ENCODE measurements around the gene OR9A4.

OR9A4 gene

GRCh38 chr7:141941075-141941474 is 24.9 kb downstream of the OR9A4 start:
- H3K9me2 ChIP-seq (replicated peaks; ENCODE audit: control insufficient read depth, low read length) = no peaks in the 10 kb centered on the region; the same call in 1 of the 2 replicates
- no peak for TF ChIP-seq EZH2phosphoT487 (IDR thresholded peaks at IDR 0.05; ENCODE audit: borderline replicate concordance, low read length)
- no peak for TF ChIP-seq CTCF (IDR thresholded peaks at IDR 0.05; ENCODE audit: low read depth, low read length, poor library complexity, severe bottlenecking)
- no peak overlapping the region for H3K27ac ChIP-seq (ENCODE audit: low read depth, low read length)
- no peaks in the 10 kb centered on the region for H3K36me3 ChIP-seq (ENCODE audit: control insufficient read depth, low read length)
- H3K27me3 ChIP-seq (ENCODE audit: control insufficient read depth, low read length) = no peaks in the 10 kb centered on the region
- H3K4me1 ChIP-seq (ENCODE audit: control insufficient read depth, low read length) = no peaks in the 10 kb centered on the region
- H3K4me3 ChIP-seq (ENCODE audit: low read length) = no peak overlapping the region
- no peaks in the 10 kb centered on the region for H3K79me2 ChIP-seq (ENCODE audit: control insufficient read depth, low read length)
- H3K4me2 ChIP-seq (ENCODE audit: low read length) = no peak overlapping the region
- no peaks in the 10 kb centered on the region for H4K20me1 ChIP-seq (ENCODE audit: control insufficient read depth, insufficient read depth, low read depth, low read length)
- no peaks in the 10 kb centered on the region for H3F3A ChIP-seq (ENCODE audit: control insufficient read depth, insufficient read depth)
- peaks cover 3% of the 10 kb centered on the region; the same call in 1 of the 2 replicates for H3K9me3 ChIP-seq (ENCODE audit: control insufficient read depth, insufficient read depth, low read length)

- no peaks in the 10 kb centered on the region for H3K27me3 ChIP-seq (ENCODE audit: control insufficient read depth, low read length)
- no peaks in the 10 kb centered on the region for H3K9me3 ChIP-seq (ENCODE audit: control insufficient read depth, insufficient read depth, low read length)
- no peaks in the 10 kb centered on the region for H3K4me1 ChIP-seq (ENCODE audit: control insufficient read depth, low read length)
- H3F3A ChIP-seq (ENCODE audit: control insufficient read depth, insufficient read depth) = no peaks in the 10 kb centered on the region
- no peaks in the 10 kb centered on the region for H3K79me2 ChIP-seq (ENCODE audit: control insufficient read depth, low read length)
- H4K20me1 ChIP-seq (ENCODE audit: control insufficient read depth, insufficient read depth, low read depth, low read length) = no peaks in the 10 kb centered on the region
- no peaks in the 10 kb centered on the region; the same call in 1 of the 2 replicates for H3K9me2 ChIP-seq (replicated peaks; ENCODE audit: control insufficient read depth, low read length)
- H3K27ac ChIP-seq (ENCODE audit: low read depth, low read length) = no peak overlapping the region
- H3K4me2 ChIP-seq (ENCODE audit: low read length) = no peak overlapping the region
- H3K4me3 ChIP-seq (ENCODE audit: low read length) = no peak overlapping the region
- TF ChIP-seq EZH2phosphoT487 (IDR thresholded peaks at IDR 0.05; ENCODE audit: borderline replicate concordance, low read length) (no peak), CTCF (IDR thresholded peaks at IDR 0.05; ENCODE audit: low read depth, low read length, poor library complexity, severe bottlenecking) (no peak)
- no peaks in the 10 kb centered on the region for H3K36me3 ChIP-seq (ENCODE audit: control insufficient read depth, low read length)
Observed at GRCh38 chr7:141943846-141944245, 27.6 kb downstream of the OR9A4 start.

GRCh38 chr7:141944811-141945210 is 28.6 kb downstream of the OR9A4 start:
- no peak overlapping the region for H3K4me2 ChIP-seq (ENCODE audit: low read length)
- no peaks in the 10 kb centered on the region for H3K9me3 ChIP-seq (ENCODE audit: control insufficient read depth, insufficient read depth, low read length)
- H3K9me2 ChIP-seq (replicated peaks; ENCODE audit: control insufficient read depth, low read length) = no peaks in the 10 kb centered on the region; the same call in 1 of the 2 replicates
- no peaks in the 10 kb centered on the region for H3F3A ChIP-seq (ENCODE audit: control insufficient read depth, insufficient read depth)
- H3K27me3 ChIP-seq (ENCODE audit: control insufficient read depth, low read length) = no peaks in the 10 kb centered on the region
- H3K27ac ChIP-seq (ENCODE audit: low read depth, low read length) = no peak overlapping the region
- H3K36me3 ChIP-seq (ENCODE audit: control insufficient read depth, low read length) = no peaks in the 10 kb centered on the region
- H3K79me2 ChIP-seq (ENCODE audit: control insufficient read depth, low read length) = no peaks in the 10 kb centered on the region
- TF ChIP-seq EZH2phosphoT487 (IDR thresholded peaks at IDR 0.05; ENCODE audit: borderline replicate concordance, low read length) (no peak), CTCF (IDR thresholded peaks at IDR 0.05; ENCODE audit: low read depth, low read length, poor library complexity, severe bottlenecking) (no peak)
- H3K4me1 ChIP-seq (ENCODE audit: control insufficient read depth, low read length) = no peaks in the 10 kb centered on the region
- no peaks in the 10 kb centered on the region for H4K20me1 ChIP-seq (ENCODE audit: control insufficient read depth, insufficient read depth, low read depth, low read length)
- H3K4me3 ChIP-seq (ENCODE audit: low read length) = no peak overlapping the region
